OCI-LY1 (cell line): ENCODE results near the gene SEC14L3.

Experiments used
- H2AFZ ChIP-seq: fragments of 200-600 bp; sonication (generic), shearing (Covaris generic); 2 replicates; pipeline ENCODE4 v1.6.0; 2014; ENCODE audit warnings: antibody characterized with exemption, mild to moderate bottlenecking, low read length
- H3F3A ChIP-seq: fragments of 200-600 bp; sonication (generic), shearing (Covaris generic); 2 replicates; pipeline ENCODE4 v1.6.0; 2014; ENCODE audit warnings: mild to moderate bottlenecking, antibody characterized with exemption, low read length, moderate library complexity; ENCODE audit not compliant: insufficient read depth
- H3K27ac ChIP-seq: fragments of 200-600 bp; sonication (generic); 2 replicates; pipeline ENCODE4 v1.5.1; 2014; ENCODE audit warnings: low read length, mixed run types, mild to moderate bottlenecking, low read depth; ENCODE audit not compliant: poor library complexity, severe bottlenecking
- H3K27me3 ChIP-seq: fragments of 200-600 bp; sonication (generic); 2 replicates; pipeline ENCODE4 v1.6.0; 2014; ENCODE audit warnings: antibody characterized with exemption, mild to moderate bottlenecking, low read length, moderate library complexity; ENCODE audit not compliant: insufficient read depth
- H3K36me3 ChIP-seq: fragments of 200-600 bp; sonication (generic); 2 replicates; pipeline ENCODE4 v1.6.1; 2014; ENCODE audit warnings: mild to moderate bottlenecking, antibody characterized with exemption, low read length, moderate library complexity, mixed read lengths; ENCODE audit not compliant: insufficient read depth
- H3K4me1 ChIP-seq: fragments of 200-600 bp; sonication (generic); 2 replicates; pipeline ENCODE4 v1.5.1; 2014; ENCODE audit warnings: mild to moderate bottlenecking, low read length, moderate library complexity; ENCODE audit not compliant: insufficient read depth, severe bottlenecking
- H3K4me2 ChIP-seq: fragments of 200-600 bp; sonication (generic), shearing (Covaris generic); 2 replicates; pipeline ENCODE4 v1.6.1; 2014; ENCODE audit warnings: low read length
- H3K4me3 ChIP-seq: fragments of 200-600 bp; sonication (generic); 2 replicates; pipeline ENCODE4 v1.5.1; 2014; ENCODE audit warnings: low read length, low read depth, mild to moderate bottlenecking, mixed read lengths; ENCODE audit not compliant: poor library complexity, severe bottlenecking
- H3K79me2 ChIP-seq: fragments of 200-600 bp; shearing (Covaris generic); 2 replicates; pipeline ENCODE4 v1.6.1; 2016; ENCODE audit warnings: mixed run types, low read length, mixed read lengths; ENCODE audit not compliant: insufficient read depth
- H3K9ac ChIP-seq: fragments of 200-600 bp; sonication (generic), shearing (Covaris generic); 2 replicates; pipeline ENCODE4 v1.6.1; 2014; ENCODE audit warnings: mild to moderate bottlenecking, low read length, mixed read lengths
- H3K9me2 ChIP-seq: fragments of 200-600 bp; sonication (generic), shearing (Covaris generic); 2 replicates; pipeline ENCODE4 v1.6.1; 2014; ENCODE audit warnings: low read depth, mild to moderate bottlenecking, low read length, mixed read lengths
- H3K9me3 ChIP-seq: fragments of 200-600 bp; shearing (Covaris generic); 2 replicates; pipeline ENCODE4 v1.6.1; 2014; ENCODE audit warnings: low read length, mixed read lengths
- H4K20me1 ChIP-seq: fragments of 200-600 bp; sonication (generic), shearing (Covaris generic); 2 replicates; pipeline ENCODE4 v1.6.0; 2016; ENCODE audit warnings: mild to moderate bottlenecking, low read length; ENCODE audit not compliant: insufficient read depth
- EZH2 ChIP-seq: fragments of 200-600 bp; sonication (generic), shearing (Covaris generic); IDR thresholded peaks from 2 replicates; pipeline ENCODE4 v1.8.0; 2017; ENCODE audit warnings: borderline replicate concordance, mixed run types, mild to moderate bottlenecking, antibody characterized with exemption, low read length, moderate library complexity, mixed read lengths
- TF ChIP-seq, protein P1 (sequence below): fragments of 200-600 bp; sonication (generic), shearing (Covaris generic); IDR thresholded peaks from 2 replicates; pipeline ENCODE4 v1.5.1; 2017; ENCODE audit warnings: mild to moderate bottlenecking, antibody characterized with exemption, low read length, moderate library complexity, mixed read lengths

Gene SEC14L3

DNA sequence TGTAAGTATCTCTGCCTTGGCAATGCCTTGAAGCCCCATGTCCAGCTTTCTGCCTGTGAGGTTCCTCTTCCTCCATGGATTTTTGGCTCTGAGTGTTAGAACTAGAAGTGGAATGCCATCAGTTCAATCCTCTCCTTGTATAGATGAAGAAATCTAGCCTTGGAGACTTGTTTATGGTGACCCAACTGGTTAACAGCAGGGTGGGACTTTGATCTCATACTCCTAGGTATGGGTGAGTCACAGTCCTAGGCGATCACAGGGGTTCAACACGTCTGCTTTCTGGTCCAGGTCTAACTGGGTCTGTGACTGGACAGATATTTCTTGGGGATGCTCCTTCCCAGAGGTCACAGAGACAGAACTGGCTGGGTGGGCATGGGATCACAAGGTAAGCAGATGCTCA, 55.4 kb downstream of the SEC14L3 start:
- no peaks in the 10 kb centered on the region for H3K79me2 ChIP-seq
- no peak overlapping the region for H3K27ac ChIP-seq
- no peak overlapping the region for H3K4me3 ChIP-seq
- no peaks in the 10 kb centered on the region for H3K9me3 ChIP-seq
- no peak overlapping the region for H3K4me2 ChIP-seq
- H3K36me3 ChIP-seq: peaks cover 25% of the 10 kb centered on the region; the same call in 1 of the 2 replicates
- H3K4me1 ChIP-seq: peaks cover 2% of the 10 kb centered on the region
- H3K27me3 ChIP-seq: no peaks in the 10 kb centered on the region
- no peak overlapping the region for H3K9ac ChIP-seq
- no peaks in the 10 kb centered on the region for H3F3A ChIP-seq
- no peaks in the 10 kb centered on the region for H3K9me2 ChIP-seq
- H4K20me1 ChIP-seq: no peaks in the 10 kb centered on the region
- H2AFZ ChIP-seq: no peak overlapping the region
- TF ChIP-seq, protein P1, sequence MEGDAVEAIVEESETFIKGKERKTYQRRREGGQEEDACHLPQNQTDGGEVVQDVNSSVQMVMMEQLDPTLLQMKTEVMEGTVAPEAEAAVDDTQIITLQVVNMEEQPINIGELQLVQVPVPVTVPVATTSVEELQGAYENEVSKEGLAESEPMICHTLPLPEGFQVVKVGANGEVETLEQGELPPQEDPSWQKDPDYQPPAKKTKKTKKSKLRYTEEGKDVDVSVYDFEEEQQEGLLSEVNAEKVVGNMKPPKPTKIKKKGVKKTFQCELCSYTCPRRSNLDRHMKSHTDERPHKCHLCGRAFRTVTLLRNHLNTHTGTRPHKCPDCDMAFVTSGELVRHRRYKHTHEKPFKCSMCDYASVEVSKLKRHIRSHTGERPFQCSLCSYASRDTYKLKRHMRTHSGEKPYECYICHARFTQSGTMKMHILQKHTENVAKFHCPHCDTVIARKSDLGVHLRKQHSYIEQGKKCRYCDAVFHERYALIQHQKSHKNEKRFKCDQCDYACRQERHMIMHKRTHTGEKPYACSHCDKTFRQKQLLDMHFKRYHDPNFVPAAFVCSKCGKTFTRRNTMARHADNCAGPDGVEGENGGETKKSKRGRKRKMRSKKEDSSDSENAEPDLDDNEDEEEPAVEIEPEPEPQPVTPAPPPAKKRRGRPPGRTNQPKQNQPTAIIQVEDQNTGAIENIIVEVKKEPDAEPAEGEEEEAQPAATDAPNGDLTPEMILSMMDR: no peak
- no peak for TF ChIP-seq EZH2

DNA sequence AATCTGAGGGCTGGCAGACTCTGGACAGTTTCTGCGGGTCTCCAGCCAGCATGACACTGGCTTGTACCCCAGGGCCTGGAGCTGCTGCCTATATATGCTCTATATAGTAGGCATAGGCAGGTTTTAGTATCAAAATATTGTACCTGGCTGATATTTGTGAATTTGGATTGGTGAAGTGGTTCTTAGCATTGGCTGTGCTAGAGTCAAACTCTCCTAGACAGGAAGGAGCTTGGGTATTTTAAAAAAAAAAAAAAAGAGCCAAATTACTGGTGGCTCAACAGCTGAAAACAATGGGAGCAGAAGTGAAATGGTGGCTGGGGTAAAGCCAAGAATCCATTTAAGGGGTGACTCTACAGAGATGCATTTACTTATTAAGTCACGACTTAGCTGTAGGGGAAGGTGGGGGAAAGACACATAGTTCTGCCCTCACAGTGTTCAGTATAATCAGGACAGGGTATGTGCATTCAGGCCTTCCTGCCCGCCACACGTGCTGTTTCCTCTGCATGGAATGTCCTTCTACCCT, 57.2 kb downstream of the SEC14L3 start:
- peaks cover 18% of the 10 kb centered on the region; the same call in 1 of the 2 replicates for H3K36me3 ChIP-seq

DNA sequence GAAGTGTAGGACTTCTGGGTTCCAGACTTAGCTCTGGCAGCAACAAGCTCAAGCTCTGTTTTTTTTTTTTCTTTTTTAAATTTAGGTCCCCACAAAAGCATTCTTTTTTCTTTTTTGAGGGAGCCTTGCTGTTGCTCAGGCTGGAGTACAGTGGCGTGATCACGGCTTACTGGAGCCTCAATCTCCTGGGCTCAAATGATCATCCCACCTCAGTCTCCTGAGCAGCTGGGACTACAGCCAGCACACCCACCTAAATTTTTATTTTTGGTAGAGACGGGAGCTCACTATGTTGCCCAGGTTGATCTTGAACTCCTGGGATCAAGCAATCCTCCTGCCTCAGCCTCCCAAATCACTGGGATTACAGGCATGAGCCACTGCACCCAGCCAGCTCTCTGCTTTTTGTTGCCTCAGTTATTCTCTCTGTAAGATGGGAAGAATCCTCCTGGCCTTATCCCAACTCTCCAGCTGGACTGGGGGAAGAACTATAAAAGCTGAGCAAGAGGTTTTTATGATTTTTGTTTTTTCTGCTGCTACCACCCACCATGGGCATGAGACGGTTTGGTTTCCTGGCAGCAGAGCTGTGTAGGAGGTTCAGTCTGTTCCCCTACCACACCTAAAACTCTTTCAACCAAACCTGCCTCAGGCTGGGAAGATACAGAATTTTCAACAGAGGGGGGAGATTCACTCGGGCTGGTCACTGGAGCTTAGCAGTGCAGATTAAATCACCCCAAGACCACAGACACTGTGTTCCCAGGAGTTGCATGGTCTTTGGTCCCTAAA, 57.9 kb downstream of the SEC14L3 start:
- TF ChIP-seq, protein P1: no peak
- no peak for TF ChIP-seq EZH2

More for the DNA sequence above, 57.2 kb downstream of the SEC14L3 start:
- Histone ChIP-seq H3K27ac (no peak overlapping the region), H3K9me2 (no peaks in the 10 kb centered on the region), H3K4me2 (no peak overlapping the region), H4K20me1 (no peaks in the 10 kb centered on the region), H3K27me3 (no peaks in the 10 kb centered on the region), H3K4me1 (no peaks in the 10 kb centered on the region), H3K79me2 (no peaks in the 10 kb centered on the region), H2AFZ (no peak overlapping the region), H3K9me3 (no peaks in the 10 kb centered on the region), H3F3A (no peaks in the 10 kb centered on the region), H3K4me3 (no peak overlapping the region), H3K9ac (no peak overlapping the region)
- TF ChIP-seq, protein P1: no peak
- TF ChIP-seq EZH2: no peak

More for the DNA sequence above, 57.9 kb downstream of the SEC14L3 start:
- Histone ChIP-seq H3K4me2 (no peak overlapping the region), H2AFZ (no peak overlapping the region), H3K4me1 (no peaks in the 10 kb centered on the region), H3K27ac (no peak overlapping the region), H4K20me1 (no peaks in the 10 kb centered on the region), H3K27me3 (no peaks in the 10 kb centered on the region), H3K9me3 (no peaks in the 10 kb centered on the region), H3K9me2 (no peaks in the 10 kb centered on the region), H3F3A (no peaks in the 10 kb centered on the region), H3K79me2 (no peaks in the 10 kb centered on the region), H3K36me3 (peaks cover 17% of the 10 kb centered on the region; the same call in 1 of the 2 replicates), H3K4me3 (no peak overlapping the region), H3K9ac (no peak overlapping the region)
